Stimulated activated CD8-positive, alpha-beta memory T cell treated with anti-CD3 and anti-CD28 coated beads, Interleukin-4, amount 100 ng/mL, for 48 hours (primary cell): ENCODE results near the gene HOXB7.

Source experiments
- DNase-seq: peaks from one replicate; pipeline ENCODE4 v3.0.0-alpha.2; 2020

HOXB7 gene

DNA sequence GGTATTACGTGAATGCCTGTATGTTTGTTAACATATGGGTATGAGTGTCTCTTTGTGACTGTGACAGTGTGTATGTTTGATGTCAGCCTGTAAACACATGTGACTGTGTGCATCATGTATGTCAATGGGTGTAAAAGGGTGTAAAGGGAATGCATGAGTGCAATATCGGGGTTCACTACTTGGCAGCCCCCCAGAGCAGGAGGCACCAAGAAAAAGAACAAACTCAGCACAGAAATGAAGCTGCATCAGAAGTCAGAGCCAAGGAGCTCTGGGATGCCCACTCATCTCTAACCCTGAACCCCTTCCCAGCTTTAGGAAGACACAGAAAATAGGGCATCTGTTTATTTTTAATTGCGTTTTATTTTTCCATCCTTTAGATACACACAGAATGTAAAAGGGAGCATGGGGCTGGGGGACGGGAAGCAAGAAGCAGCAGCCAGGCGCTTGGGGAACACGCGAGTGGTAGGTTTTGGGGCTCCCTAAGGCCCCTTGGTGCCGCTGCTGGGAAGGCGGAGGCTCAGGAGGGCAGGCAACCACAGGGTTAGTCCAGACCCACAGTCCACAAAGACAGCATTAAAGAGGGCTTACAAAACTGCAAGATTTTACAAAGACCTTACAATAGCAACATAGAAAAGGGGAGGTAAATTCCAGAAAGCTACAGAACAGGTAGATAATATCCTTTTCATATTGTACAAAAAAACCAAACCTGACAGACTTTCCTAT is 3.8 kb downstream of the HOXB7 start:
- DNase-seq = no peak

DNA sequence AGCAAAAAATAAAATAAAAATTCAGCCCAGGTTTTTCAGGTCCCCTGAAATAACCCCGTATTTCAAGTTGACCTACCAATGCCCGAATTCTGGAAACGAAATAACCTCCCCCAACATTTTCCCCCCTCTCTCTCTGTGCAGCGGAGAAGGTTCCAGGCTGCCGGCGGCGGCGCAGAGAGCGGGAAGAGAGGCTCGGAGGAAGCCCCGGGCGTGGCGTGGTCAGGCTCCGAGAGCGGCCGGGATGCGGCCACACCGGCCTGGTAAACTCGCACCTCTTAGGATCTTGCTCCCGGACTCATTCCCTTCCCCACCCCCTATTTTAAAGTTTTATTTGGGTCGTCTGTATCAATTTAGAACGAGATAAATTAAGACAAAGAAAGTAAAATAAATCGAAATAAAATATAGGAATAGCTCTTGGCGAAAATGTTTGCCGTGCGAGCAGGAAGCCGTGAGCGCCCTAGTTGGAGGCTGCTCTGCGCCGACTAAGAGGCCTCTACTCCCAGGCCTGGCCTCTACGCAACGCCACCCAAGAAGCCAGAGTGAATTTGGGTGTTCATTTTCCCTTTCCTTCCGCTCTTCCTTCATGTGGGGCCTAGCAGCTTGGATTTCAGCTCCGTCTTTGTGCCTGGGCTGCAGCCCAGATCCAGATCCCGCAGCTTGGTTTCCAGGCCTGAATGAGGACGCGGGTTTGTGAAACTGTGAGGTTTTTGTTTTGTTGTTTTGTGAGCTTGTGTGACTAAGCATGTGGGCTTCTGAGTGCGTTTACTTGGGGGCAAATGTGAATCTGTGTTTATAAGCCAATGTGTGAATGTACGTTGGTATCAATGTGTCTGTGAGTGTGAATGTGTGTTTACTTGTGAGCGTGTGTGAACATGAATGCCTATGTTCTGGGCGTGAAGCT is 4.6 kb downstream of the HOXB7 start:
- DNase-seq = no peak

GRCh38 chr17:48605409-48605919 is 5.4 kb downstream of the HOXB7 start:
- no peak for DNase-seq

DNA sequence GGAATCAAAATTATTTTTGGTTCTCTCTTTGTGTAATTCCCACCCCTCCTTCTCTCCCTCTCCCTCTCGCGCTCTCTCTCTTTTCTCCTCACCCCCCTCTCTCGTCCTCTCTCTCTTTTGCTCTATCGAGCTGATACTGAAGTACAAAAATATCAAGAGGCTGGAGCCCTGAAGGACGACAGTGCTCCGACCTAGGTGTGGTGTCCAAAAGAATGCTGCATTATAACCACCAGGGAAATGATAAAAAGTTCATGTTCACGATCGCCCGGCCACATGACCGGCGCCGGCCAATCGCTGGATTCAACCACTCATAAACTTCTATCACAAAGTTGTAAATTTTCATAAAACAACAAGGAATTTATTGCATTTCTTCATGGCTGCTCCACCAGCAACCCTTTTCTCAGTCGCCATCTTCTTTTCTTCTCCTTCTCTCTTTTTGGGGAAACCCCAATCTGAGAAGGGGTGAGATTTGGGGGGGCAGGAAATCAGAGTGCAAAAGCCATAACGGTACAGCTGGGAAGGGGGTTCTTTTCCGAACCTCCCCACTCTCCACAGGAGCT is 6.0 kb downstream of the HOXB7 start, which contains the start of gene HOXB6:
Gene HOXB6, minus strand, starts transcription at position 217 of the 560 bp plus-strand sequence. CDS start 6,836 bp downstream, outside the sequence.
- no peak for DNase-seq

DNA sequence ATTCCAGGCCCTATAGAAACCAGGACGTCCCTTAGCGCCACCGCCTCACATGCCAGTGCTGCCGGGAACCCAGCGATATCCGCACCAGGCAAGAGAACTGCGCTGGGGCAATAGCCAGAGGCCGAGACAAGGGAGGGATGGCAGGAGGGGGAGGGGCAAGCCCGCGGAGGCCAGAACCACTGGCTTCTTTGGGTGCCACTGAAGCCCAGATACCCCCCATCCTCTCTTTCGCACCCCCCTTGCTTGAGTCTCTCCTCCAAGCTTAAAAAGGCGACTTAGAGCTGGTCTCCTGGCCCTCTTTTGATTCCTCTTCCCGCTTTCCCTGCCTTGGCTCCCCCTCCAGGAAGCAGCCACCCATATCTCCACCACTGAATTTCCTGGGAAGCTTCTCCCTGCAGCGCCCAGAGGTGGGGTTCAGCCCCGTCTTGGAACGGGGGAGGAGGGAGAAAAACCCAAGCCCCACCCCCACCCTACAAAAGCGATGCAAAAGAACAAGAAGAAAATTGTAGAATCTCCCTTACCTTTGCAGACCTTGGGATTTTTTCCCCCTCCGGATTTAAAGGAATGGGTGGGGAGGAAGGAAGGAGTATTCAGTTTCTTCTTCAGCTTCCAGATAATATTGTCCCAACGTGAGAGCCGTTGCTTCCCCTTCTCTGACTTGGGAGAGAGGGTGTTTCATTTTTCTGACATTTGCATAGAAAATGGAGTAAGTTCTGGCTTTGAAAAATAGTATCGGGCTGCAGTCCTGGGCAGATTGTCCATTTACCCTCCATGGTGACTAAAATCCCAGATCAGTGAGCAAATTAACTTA is 6.7 kb downstream of the HOXB7 start:
- DNase-seq = no peak

GRCh38 chr17:48601539-48602425 is 9.0 kb downstream of the HOXB7 start:
- no peak for DNase-seq

DNA sequence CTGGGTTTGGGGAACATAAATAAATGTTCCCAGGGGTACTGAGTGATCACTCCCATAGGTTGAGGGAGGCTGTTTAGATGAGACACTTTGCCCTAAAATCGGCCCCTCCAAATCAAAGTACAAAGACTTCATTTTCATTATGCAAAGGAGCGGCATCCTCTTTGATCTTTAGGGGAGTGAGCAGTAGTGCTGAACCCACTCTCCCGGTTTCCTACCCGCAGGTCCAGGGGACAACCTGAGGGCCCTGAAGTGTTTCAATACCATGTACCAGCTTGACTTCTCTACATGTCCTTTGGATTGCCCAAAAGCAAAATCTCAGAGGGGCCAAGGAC is 9.6 kb downstream of the HOXB7 start:
- DNase-seq = no peak

GRCh38 chr17:48600244-48601098 is 10.3 kb downstream of the HOXB7 start:
- DNase-seq = no peak

DNA sequence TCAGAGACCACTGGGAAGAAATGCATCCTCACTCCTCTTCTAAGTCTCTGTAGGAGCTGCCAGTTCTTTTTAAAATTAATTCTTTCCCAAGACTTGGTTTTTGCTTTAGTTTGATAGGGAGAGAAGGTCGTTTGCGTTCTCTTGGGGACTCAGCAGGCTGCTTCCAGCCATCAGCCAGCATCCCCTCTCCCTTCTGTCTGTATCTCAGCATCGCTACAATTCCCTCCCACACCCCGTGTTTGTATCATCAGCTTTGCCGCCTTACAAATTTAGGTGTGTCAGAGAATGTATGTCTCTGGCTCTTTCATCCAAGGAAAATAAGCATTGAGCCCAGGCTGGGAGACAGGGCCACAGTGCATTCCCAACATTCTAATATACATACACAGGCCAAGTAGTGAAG is 11.5 kb downstream of the HOXB7 start:
- DNase-seq = no peak

DNA sequence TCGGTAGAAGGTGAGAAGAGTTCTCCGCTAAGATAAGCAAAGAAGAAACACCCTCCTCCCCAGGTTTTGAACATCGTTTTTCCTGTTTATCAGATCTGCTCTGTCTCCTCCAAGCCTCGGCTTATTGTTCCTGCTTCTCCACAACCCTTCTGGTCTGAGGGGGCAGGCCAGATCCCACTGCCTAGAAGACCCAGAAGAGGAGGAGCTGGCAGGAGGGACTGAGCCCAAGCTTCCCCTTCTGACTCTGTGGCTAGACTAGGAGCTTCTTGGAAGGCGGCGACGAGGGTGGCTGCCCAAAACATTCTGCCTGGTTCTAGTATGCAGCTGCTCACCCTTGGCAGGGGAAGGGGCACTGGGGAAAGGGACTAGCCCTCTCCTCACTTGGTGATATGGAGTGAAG is 12.1 kb downstream of the HOXB7 start:
- no peak for DNase-seq

DNA sequence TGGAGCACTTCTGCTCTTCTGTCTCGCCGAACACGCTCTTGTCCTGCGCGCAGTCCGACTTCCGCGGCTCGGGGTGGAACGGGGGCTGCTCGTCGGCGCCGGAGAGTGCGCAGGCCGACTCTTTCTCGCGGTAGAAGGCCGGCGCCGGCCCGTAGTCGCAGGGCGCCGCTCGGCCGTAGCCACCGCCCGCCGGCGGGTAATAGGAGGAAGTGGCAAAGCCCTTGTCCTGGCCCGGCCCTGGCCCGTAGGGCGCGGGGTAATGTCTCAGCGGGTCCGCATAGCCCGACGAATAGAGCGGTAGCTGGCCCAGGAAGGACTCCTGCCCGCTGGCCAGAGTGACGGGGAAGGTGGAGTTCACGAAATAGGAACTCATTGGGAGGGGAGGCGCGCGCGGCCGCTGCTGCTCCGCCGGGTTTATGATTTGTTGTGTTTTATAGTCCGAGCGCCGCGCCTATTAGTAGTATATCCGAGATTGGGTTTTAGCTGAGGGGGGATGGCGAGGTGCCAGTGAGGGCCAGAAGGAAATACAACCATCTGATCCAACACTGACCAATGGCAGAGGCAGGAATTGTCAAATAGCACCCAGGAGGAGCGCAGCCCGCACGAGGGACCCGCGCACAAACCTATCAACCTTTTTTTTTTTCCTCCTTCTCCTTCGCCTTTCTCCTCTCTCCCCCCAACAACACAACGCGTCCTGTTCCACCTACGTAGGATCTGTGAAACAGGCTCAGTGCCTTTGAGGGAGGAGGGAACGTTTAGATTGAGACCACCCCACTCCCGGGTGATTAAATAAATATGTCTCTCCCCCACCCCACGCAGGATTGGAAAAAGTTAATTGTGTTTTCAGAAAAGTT is 12.8 kb downstream of the HOXB7 start:
- DNase-seq = peak; percentile 55

GRCh38 chr17:48597528-48597777 is 13.4 kb downstream of the HOXB7 start:
- DNase-seq = no peak

DNA sequence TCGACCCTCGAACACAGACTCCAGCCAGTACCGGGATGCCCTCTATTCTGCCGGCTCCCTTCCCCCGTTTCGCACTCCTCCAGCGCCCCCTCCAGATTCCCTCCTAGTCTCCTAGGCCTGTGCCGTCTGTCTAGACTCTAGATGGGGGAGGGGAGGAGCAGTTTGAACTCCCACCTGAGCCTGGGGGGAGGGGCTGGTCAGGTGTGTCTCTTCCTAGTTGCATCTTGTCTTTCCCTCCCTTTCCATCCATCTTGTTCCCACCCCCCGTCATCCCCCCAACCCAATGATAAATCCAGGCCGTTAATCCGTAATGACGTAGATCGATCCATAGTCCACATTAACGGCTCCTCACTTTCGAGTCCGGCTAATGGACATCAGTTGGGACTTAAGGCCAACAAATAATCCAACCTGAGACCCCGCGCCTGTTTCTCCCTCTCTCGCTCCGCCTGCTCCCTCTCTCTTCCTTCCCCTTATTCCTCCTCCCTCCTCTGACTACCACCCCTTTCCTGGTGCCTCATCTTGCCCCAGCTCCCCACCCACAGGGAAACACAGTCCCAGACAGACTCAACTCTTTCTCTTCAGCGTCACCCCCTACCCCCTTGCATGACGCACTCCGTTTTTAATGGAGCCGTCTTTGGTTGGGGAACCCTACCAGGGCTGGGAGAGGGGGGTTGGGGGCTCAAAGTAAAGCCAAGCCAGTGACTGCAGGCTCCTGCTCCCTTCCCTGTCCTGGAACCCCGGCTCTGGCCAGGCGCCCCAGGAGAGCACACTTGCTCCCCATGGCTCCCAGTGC is 13.9 kb downstream of the HOXB7 start:
- DNase-seq = no peak

DNA sequence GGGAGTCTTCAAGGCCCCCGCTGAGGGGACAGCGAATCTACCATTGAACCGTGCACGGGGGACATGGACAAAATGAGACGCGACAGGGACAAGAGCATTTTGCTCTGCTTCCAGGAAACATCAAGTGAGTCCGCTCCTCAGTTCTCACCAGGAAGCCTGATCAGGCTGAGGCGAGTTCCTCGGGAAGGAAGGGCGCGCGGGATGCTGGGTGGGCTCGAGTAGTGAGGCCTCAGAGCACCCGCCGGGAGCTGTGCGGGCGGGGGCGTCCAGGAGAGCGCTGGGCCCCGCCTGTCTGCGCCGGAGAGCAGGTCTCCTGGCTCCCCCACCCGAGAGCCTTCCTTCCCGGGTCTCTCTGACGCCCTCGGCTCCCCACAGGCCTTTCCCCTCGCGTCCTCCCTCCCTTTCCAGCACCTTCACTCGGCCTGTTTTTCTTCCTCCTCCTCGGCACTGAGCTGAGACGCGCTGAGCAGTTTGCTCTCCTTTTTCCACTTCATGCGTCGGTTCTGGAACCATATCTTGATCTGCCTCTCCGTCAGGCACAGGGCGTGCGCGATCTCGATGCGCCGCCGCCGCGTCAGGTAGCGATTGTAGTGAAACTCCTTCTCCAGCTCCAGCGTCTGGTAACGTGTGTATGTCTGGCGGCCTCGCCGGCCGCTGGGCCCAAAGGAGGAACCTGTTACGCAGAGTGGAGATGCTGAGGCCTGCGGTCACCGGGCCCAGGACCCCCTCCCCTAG is 14.7 kb downstream of the HOXB7 start:
- DNase-seq = peak; percentile 63

DNA sequence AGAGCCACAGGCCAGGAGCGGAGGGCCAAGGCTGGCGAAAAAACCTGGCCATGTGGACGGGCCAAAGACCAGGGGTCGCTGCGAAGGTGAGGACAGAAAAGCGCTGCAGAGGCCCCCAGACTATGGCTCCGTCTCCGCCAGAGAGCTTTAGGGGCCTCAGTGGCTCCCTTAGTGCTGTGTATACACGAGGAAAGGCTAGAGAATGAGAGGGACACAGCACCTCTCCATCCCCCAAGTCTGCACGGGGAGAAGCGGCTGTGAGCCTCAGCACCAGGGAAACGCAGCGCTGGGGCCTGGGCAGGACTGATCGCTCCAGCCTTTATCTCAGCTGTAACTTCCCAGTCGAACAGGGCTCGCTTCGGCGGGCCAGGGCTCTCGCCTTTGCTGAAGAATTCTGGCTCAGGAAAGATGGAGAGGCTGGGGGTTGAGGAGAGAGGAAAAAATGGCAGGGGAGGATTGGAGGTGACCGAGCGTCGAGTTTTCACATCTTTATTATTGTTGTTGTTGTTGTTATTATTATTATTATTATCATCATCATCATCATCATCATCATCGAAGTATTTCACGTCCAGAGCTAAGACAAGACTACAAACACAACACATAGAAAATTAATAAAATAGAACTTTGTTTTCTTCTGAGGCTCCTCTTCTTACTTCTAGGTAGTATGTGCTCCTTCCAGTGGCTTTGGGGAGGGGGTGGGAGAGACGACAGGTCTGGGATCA is 15.4 kb downstream of the HOXB7 start:
- no peak for DNase-seq

DNA sequence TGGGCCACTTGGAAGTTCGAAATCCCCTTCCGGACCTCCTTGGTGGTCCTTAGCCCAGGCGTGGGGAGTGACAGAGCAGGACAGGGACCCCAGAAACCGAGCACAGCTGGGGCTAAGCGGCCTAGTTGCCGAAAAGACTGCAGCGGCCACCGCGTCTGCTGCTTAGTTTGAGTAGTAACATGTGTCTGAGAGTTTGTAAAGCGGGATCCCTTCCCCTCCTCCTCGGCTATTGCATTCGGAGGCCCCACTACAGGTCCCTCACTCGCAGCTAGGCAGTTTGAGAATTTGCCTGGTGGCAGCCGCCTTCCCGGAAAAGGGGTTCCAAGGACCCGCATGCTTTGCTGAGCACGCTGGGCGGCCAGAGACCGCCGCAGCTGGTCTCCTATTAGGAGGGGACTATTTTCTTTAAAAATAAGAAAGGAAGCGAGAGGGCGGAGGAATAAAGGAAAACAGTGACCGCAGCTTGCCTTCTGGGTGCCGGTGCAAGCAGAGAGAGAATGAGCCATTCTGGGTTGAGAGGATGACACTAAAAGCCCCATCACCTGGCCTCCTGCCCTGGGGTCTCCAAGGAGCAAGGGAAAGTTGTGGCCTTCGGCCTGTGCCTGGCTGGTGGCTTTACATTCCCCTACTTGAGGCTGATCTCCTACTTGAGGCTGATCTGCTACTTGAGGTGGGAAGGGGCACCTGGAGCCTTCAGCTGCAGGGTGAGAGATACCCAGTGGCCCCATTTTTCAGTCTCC is 16.1 kb downstream of the HOXB7 start:
- DNase-seq = no peak
